Stomach (tissue), 9 donors: ENCODE results near the gene RBPJ. TPM values are rescaled to one million over a fixed set of nuclear protein-coding genes. Genes with fewer than 3 reads are reported as not detected.

ENCODE experiments used
- DNase-seq, 2 donors: peaks; one replicate each; pipeline versions ENCODE4 v3.0.0 to v3.0.0-alpha.2; 2013 to 2019
- H3K27ac ChIP-seq, 5 donors: fragments of 200-600 bp in 4 of 5; sonication (generic) in 4 of 5; one replicate each; pipeline ENCODE4 v1.5.1; 2013 to 2019; ENCODE audit warnings: mild to moderate bottlenecking in 1 of 5, moderate library complexity in 1 of 5
- H3K27me3 ChIP-seq, 3 donors: fragments of 200-600 bp; sonication (generic); one replicate each; pipeline ENCODE4 v1.5.1; 2017 to 2019; ENCODE audit warnings: mixed run types in 1 of 3
- H3K36me3 ChIP-seq, 4 donors: fragments of 200-600 bp; sonication (generic); 1 replicate in 3 of 4; 2 replicates in 1 of 4; pipeline ENCODE4 v1.5.1; 2016 to 2019
- H3K4me1 ChIP-seq, 4 donors: fragments of 200-600 bp; sonication (generic); one replicate each; pipeline ENCODE4 v1.5.1; 2016 to 2019
- H3K4me3 ChIP-seq, 4 donors: fragments of 200-600 bp; sonication (generic) in 3 of 4; one replicate each; pipeline ENCODE4 v1.5.1; 2016 to 2019; ENCODE audit warnings: mild to moderate bottlenecking in 1 of 4
- H3K9me3 ChIP-seq, 4 donors: fragments of 200-600 bp; sonication (generic); one replicate each; pipeline ENCODE4 v1.5.1; 2016 to 2019
- CTCF ChIP-seq, 7 experiments: fragments of 450-650 bp in 4 of 7; fragments of 200-600 bp in 3 of 7; sonication (generic) in 3 of 7; IDR thresholded peaks; one replicate each; pipeline ENCODE4 v1.5.1; 2016 to 2019; ENCODE audit warnings: antibody characterized with exemption in 7 of 7, control low read depth in 2 of 7, mild to moderate bottlenecking in 1 of 7
- EP300 ChIP-seq: sonication (generic); formaldehyde crosslinking; IDR thresholded peaks from one replicate; pipeline ENCODE4 v1.6.1; 2017; ENCODE audit warnings: antibody characterized with exemption
- POLR2A ChIP-seq, 4 donors: fragments of 450-650 bp; IDR thresholded peaks; one replicate each; pipeline ENCODE4 v1.6.1; 2016; ENCODE audit warnings: antibody characterized with exemption in 4 of 4, control low read depth in 2 of 4, mild to moderate bottlenecking in 1 of 4, moderate library complexity in 1 of 4
- POLR2AphosphoS5 ChIP-seq, 3 donors: sonication (generic); formaldehyde crosslinking; IDR thresholded peaks; one replicate each; pipeline ENCODE4 v1.6.1; 2016; ENCODE audit warnings: antibody characterized with exemption in 3 of 3
- WGBS, 5 donors: extraction: QIAGEN DNeasy Blood & Tissue Kit in 3 of 5; methylation state at CpG; one replicate each; pipeline versions ENCODE4 v1.1.5 to v1.1.7; 2013 to 2018; 5-methylcytosine and 5-hydroxymethylcytosine counted together
- intact Hi-C: fragments of 100-400 bp; cut with DNase I; formaldehyde crosslinking; loops from one replicate; pipeline ENCODE4 v1.15.1; 2023; ENCODE audit warnings: low total_unique reads
- polyA plus RNA-seq, 3 donors: library from polyadenylated mRNA; stranded (reverse); fragments of 200-250 nt; gene quantifications; one replicate each; pipeline ENCODE4 v1.2.3, GENCODE V29; 2013
- total RNA-seq, 5 donors: library from RNA; depleted of rRNA; stranded (reverse); fragments of >200 nt; gene quantifications; one replicate each; pipeline versions ENCODE4 v1.1.0 to v1.2.3, GENCODE V29; 2014 to 2016
- donor health status: healthy with polysubstance abuse.
- donor health status: Bipolar disorder and iron deficiency.
- donor health status: healthy.

RBPJ gene
- total and polyA plus RNA-seq, 8 donors: 23.2 to 184 (median 45.8) TPM

- TF ChIP-seq POLR2AphosphoS5 (IDR thresholded peaks at IDR 0.05) (no peak), POLR2A (IDR thresholded peaks at IDR 0.05) (no peak), CTCF (IDR thresholded peaks at IDR 0.05) (no peak), EP300 (no peak)
- no peaks in the 10 kb centered on the region for H3K9me3 ChIP-seq
- WGBS, 5 donors: 89 to 97% (median 93%) methylated on average over 4 of the region's 4 CpGs
- intact Hi-C loops: no loop called here
- H3K4me1 ChIP-seq: peaks cover 0 to 23% (median 4%) of the 10 kb centered on the region in 4 donors
- H3K27me3 ChIP-seq: no peaks in the 10 kb centered on the region
- H3K36me3 ChIP-seq: no peaks in the 10 kb centered on the region
- no peak overlapping the region for H3K4me3 ChIP-seq
- no peak overlapping the region for H3K27ac ChIP-seq
- DNase-seq: no peak
These were observed 35.5 kb upstream of the RBPJ start for GRCh38 chr4:26285272-26285671.

- intact Hi-C loops: no loop called here
- DNase-seq: no peak
- Histone ChIP-seq H3K27me3 (no peaks in the 10 kb centered on the region), H3K36me3 (no peaks in the 10 kb centered on the region), H3K9me3 (no peaks in the 10 kb centered on the region), H3K4me1 (peaks cover 0 to 23% (median 8%) of the 10 kb centered on the region in 4 donors), H3K4me3 (no peak overlapping the region), H3K27ac (peak overlapping the region in 3 of 5 donors; percentile 24 to 75 (median 67))
- TF ChIP-seq EP300 (no peak), POLR2AphosphoS5 (IDR thresholded peaks at IDR 0.05) (no peak), CTCF (IDR thresholded peaks at IDR 0.05) (no peak)
- 63 to 86% (median 80%) methylated on average over 1 of the region's 1 CpG for WGBS, 5 donors
These were observed 33.1 kb upstream of the RBPJ start for GRCh38 chr4:26287756-26288155.

- peaks cover 0 to 23% (median 8%) of the 10 kb centered on the region in 4 donors for H3K4me1 ChIP-seq
- TF ChIP-seq CTCF (IDR thresholded peaks at IDR 0.05) (no peak), EP300 (no peak), POLR2AphosphoS5 (IDR thresholded peaks at IDR 0.05) (no peak), POLR2A (IDR thresholded peaks at IDR 0.05) (no peak)
- H3K27ac ChIP-seq: peak overlapping the region in 4 of 5 donors; percentile 4 to 75 (median 46)
- WGBS, 5 donors: 57 to 80% (median 68%) methylated on average over 4 of the region's 4 CpGs
- peak in 1 of 2 donors; percentile 36 for DNase-seq
- H3K4me3 ChIP-seq: no peak overlapping the region
- H3K27me3 ChIP-seq: no peaks in the 10 kb centered on the region
- H3K36me3 ChIP-seq: no peaks in the 10 kb centered on the region
- H3K9me3 ChIP-seq: no peaks in the 10 kb centered on the region
- intact Hi-C loops: no loop called here
These were observed 32.4 kb upstream of the RBPJ start for GRCh38 chr4:26288355-26288909.

- Histone ChIP-seq H3K27ac (peak overlapping the region in 2 of 5 donors; percentile 67 to 75), H3K9me3 (no peaks in the 10 kb centered on the region), H3K4me1 (peaks cover 0 to 23% (median 8%) of the 10 kb centered on the region in 4 donors), H3K4me3 (no peak overlapping the region), H3K27me3 (no peaks in the 10 kb centered on the region), H3K36me3 (no peaks in the 10 kb centered on the region)
- intact Hi-C loops: no loop called here
- 43 to 65% (median 52%) methylated on average over 4 of the region's 4 CpGs for WGBS, 5 donors
- TF ChIP-seq POLR2AphosphoS5 (IDR thresholded peaks at IDR 0.05) (no peak), CTCF (IDR thresholded peaks at IDR 0.05) (no peak), EP300 (no peak), POLR2A (IDR thresholded peaks at IDR 0.05) (no peak)
- no peak for DNase-seq
These were observed 31.4 kb upstream of the RBPJ start for GRCh38 chr4:26289401-26289800.
